Lung (tissue), 12 donors: ENCODE data around the gene CDHR2. TPM values are rescaled to one million over a fixed set of nuclear protein-coding genes. Genes with fewer than 3 reads are reported as not detected.

Experiments
- ATAC-seq: fragments of 200-7000 bp; cut with Tn5 transposase; one replicate; pipeline ENCODE4 v1.9.1; 2020; ENCODE audit warnings: moderate number of reproducible peaks; ENCODE audit not compliant: insufficient read depth, low FRiP score
- DNase-seq, 3 donors: peaks; one replicate each; pipeline ENCODE4 v3.0.0-alpha.2; 2013 to 2017
- H3K27ac ChIP-seq, 2 donors: one replicate each; pipeline ENCODE4 v1.5.1; 2013; ENCODE audit warnings: mild to moderate bottlenecking in 2 of 2, moderate library complexity in 2 of 2, control low read depth in 1 of 2, inconsistent platforms in 1 of 2, low read depth in 1 of 2, low read length in 1 of 2
- H3K27me3 ChIP-seq, 3 donors: one replicate each; pipeline ENCODE4 v1.5.1; 2013; ENCODE audit warnings: low read length in 2 of 3; ENCODE audit not compliant: control insufficient read depth in 3 of 3, insufficient read depth in 3 of 3
- H3K36me3 ChIP-seq, 4 donors: one replicate each; pipeline ENCODE4 v1.5.1; 2013; ENCODE audit warnings: low read length in 4 of 4, mild to moderate bottlenecking in 1 of 4, moderate library complexity in 1 of 4; ENCODE audit not compliant: control insufficient read depth in 4 of 4, insufficient read depth in 4 of 4
- H3K4me1 ChIP-seq, 5 donors: one replicate each; pipeline ENCODE4 v1.5.1; 2013; ENCODE audit warnings: low read length in 5 of 5, mild to moderate bottlenecking in 2 of 5, moderate library complexity in 1 of 5; ENCODE audit not compliant: control insufficient read depth in 5 of 5, insufficient read depth in 5 of 5
- H3K4me3 ChIP-seq: one replicate; pipeline ENCODE4 v1.5.1; 2013; ENCODE audit warnings: mild to moderate bottlenecking, control low read depth, moderate library complexity
- H3K9ac ChIP-seq, 2 donors: one replicate each; pipeline ENCODE4 v1.5.1; 2013; ENCODE audit warnings: low read length in 2 of 2, control low read depth in 1 of 2; ENCODE audit not compliant: insufficient read depth in 1 of 2
- H3K9me3 ChIP-seq, 4 donors: one replicate each; pipeline ENCODE4 v1.5.1; 2013; ENCODE audit warnings: low read length in 3 of 4, mild to moderate bottlenecking in 1 of 4, moderate library complexity in 1 of 4; ENCODE audit not compliant: control insufficient read depth in 4 of 4, insufficient read depth in 3 of 4
- CTCF ChIP-seq: IDR thresholded peaks from 2 replicates; pipeline ENCODE4 v1.5.1; 2012; ENCODE audit warnings: mild to moderate bottlenecking; ENCODE audit errors: control extremely low read depth, extremely low read depth
- WGBS, 2 donors: extraction: QIAGEN DNeasy Blood & Tissue Kit; methylation state at CpG; one replicate each; pipeline ENCODE4 v1.1.7; 2013; 5-methylcytosine and 5-hydroxymethylcytosine counted together
- polyA plus RNA-seq, 2 donors: library from polyadenylated mRNA; stranded (reverse); fragments of 200-250 nt; gene quantifications; one replicate each; pipeline ENCODE4 v1.2.1, GENCODE V29; 2013
- total RNA-seq, 2 donors: library from RNA; depleted of rRNA in 1 of 2; stranded (reverse); fragments of >200 nt in 1 of 2; gene quantifications; one replicate each; pipeline ENCODE4 v1.2.1, GENCODE V29; 2014 to 2021
- donor health status: control.
- donor health status: control.
- donor health status: Bipolar disorder and iron deficiency.
- donor health status: healthy.
- donor health status: DM: yes; HTN: yes; CAD: no.

CDHR2 gene
- total and polyA plus RNA-seq, 4 donors = 0.02 to 1.5 (median 0.42) TPM

- no peak overlapping the region for H3K27ac ChIP-seq
- TF ChIP-seq CTCF = no peak
- DNase-seq (no peak), ATAC-seq (no peak)
- WGBS, 2 donors = 96 to 99% methylated on average over 3 of the region's 3 CpGs
- peaks cover 0 to 4% (median 0%) of the 10 kb centered on the region in 3 donors for H3K27me3 ChIP-seq
- no peaks in the 10 kb centered on the region for H3K36me3 ChIP-seq
- H3K4me1 ChIP-seq = no peaks in the 10 kb centered on the region
- H3K4me3 ChIP-seq = no peak overlapping the region
- no peak overlapping the region for H3K9ac ChIP-seq
- peaks cover 0 to 5% (median 0%) of the 10 kb centered on the region in 4 donors for H3K9me3 ChIP-seq
Measured at GRCh38 chr5:176592573-176592972, 43.4 kb downstream of the CDHR2 start.

- H3K27me3 ChIP-seq = peaks cover 0 to 4% (median 0%) of the 10 kb centered on the region in 3 donors
- ATAC-seq = no peak
- H3K4me1 ChIP-seq = no peaks in the 10 kb centered on the region
- 93 to 94% methylated on average over 12 of the region's 12 CpGs for WGBS, 2 donors
- TF ChIP-seq CTCF = no peak
- DNase-seq = no peak
- H3K9me3 ChIP-seq = peaks cover 0 to 5% (median 0%) of the 10 kb centered on the region in 4 donors
- H3K36me3 ChIP-seq = no peaks in the 10 kb centered on the region
- H3K4me3 ChIP-seq = no peak overlapping the region
- no peak overlapping the region for H3K9ac ChIP-seq
- H3K27ac ChIP-seq = no peak overlapping the region
Measured at GRCh38 chr5:176593273-176593869, 44.2 kb downstream of the CDHR2 start.

GRCh38 chr5:176594554-176594953 is 45.4 kb downstream of the CDHR2 start:
- Histone ChIP-seq H3K9ac (no peak overlapping the region), H3K4me1 (no peaks in the 10 kb centered on the region), H3K36me3 (no peaks in the 10 kb centered on the region), H3K27ac (no peak overlapping the region), H3K27me3 (peaks cover 0 to 4% (median 0%) of the 10 kb centered on the region in 3 donors), H3K9me3 (peaks cover 0 to 5% (median 0%) of the 10 kb centered on the region in 4 donors), H3K4me3 (no peak overlapping the region)
- DNase-seq = no peak
- TF ChIP-seq CTCF = no peak
- WGBS, 2 donors = 88 to 92% methylated on average over 8 of the region's 8 CpGs
- ATAC-seq = no peak
